Measurements from ENCODE around the gene STON2.
A peak's percentile ranks its signal among the peaks of the same experiment; 100 is the strongest.
"Not testable (repeated sequence)": the region's sequence is repeated elsewhere in the genome, so short reads cannot be mapped to it uniquely, and the experiment has no call there.

The STON2 gene

GRCh38 chr14:81263777-81264410 lies 136.2 kb downstream of the STON2 start:
- no peak for DNase-seq

- DNase-seq: no peak
These were observed 138.9 kb downstream of the STON2 start for GRCh38 chr14:81261176-81261575.

- DNase-seq: no peak
These were observed 139.4 kb downstream of the STON2 start for GRCh38 chr14:81260732-81261131.

GRCh38 chr14:81256289-81256960 lies 143.7 kb downstream of the STON2 start:
- DNase-seq: no peak

- no peak for DNase-seq
These were observed 147.8 kb downstream of the STON2 start for GRCh38 chr14:81252278-81252677.

GRCh38 chr14:81247271-81247766 lies 152.8 kb downstream of the STON2 start:
- DNase-seq: no peak

- DNase-seq: no peak
These were observed 153.5 kb downstream of the STON2 start for GRCh38 chr14:81246461-81247270.

- DNase-seq: no peak
These were observed 154.4 kb downstream of the STON2 start for GRCh38 chr14:81245771-81246170.

GRCh38 chr14:81244431-81244830 lies 155.7 kb downstream of the STON2 start:
- DNase-seq: not testable (repeated sequence)

GRCh38 chr14:81243499-81243898 lies 156.6 kb downstream of the STON2 start:
- no peak for DNase-seq

- DNase-seq: not testable (repeated sequence)
These were observed 163.3 kb downstream of the STON2 start for GRCh38 chr14:81236849-81237248.

GRCh38 chr14:81236138-81236537 lies 164.0 kb downstream of the STON2 start:
- no peak for DNase-seq

- no peak for DNase-seq
These were observed 165.0 kb downstream of the STON2 start for GRCh38 chr14:81235096-81235495.

- DNase-seq: no peak
These were observed 165.8 kb downstream of the STON2 start for GRCh38 chr14:81234278-81234677.

- DNase-seq: no peak
These were observed 166.5 kb downstream of the STON2 start for GRCh38 chr14:81233615-81234014.

GRCh38 chr14:81231540-81231939 lies 168.6 kb downstream of the STON2 start:
- no peak for DNase-seq

- no peak for DNase-seq
These were observed 175.9 kb downstream of the STON2 start for GRCh38 chr14:81224222-81224621.

- DNase-seq: not testable (repeated sequence)
These were observed 176.3 kb downstream of the STON2 start for GRCh38 chr14:81223788-81224187.

- no peak for DNase-seq
These were observed 177.4 kb downstream of the STON2 start for GRCh38 chr14:81222691-81223090.

GRCh38 chr14:81222126-81222525 lies 178.0 kb downstream of the STON2 start:
- no peak for DNase-seq

- no peak for DNase-seq
These were observed 178.5 kb downstream of the STON2 start for GRCh38 chr14:81221579-81222102.

GRCh38 chr14:81220830-81221578 lies 179.1 kb downstream of the STON2 start, which contains the start of gene GTF2A1:
Gene GTF2A1 (minus strand): TSS chr14:81220959. CDS start chr14:81220518, 441 bp downstream.
- DNase-seq: peak; percentile 98

- DNase-seq: no peak
These were observed 179.6 kb downstream of the STON2 start for GRCh38 chr14:81220580-81220829.

Data from NCI-H2107 (cell line).